PFSK-1 (cell line): ENCODE measurements around the gene RAG1.

Experiments used
- FOXP2 ChIP-seq: optimal IDR thresholded peaks from 2 replicates; pipeline ENCODE3; 2011; ENCODE audit warnings: borderline replicate concordance, control low read depth, inconsistent platforms; ENCODE audit not compliant: insufficient read depth; ENCODE audit errors: extremely low read length, extremely low read depth
- POLR2AphosphoS5 ChIP-seq: IDR thresholded peaks from 2 replicates; pipeline ENCODE4 v1.6.1; 2012; ENCODE audit warnings: low read depth, mild to moderate bottlenecking, control low read depth, low read length, moderate library complexity
- REST ChIP-seq, 2 experiments: IDR thresholded peaks; 2 replicates each; pipeline versions ENCODE4 v1.6.1 to v1.8.0; 2011 to 2012; ENCODE audit warnings: low read depth in 2 of 2, low read length in 2 of 2, control low read depth in 1 of 2, inconsistent platforms in 1 of 2, mild to moderate bottlenecking in 1 of 2, moderate library complexity in 1 of 2; ENCODE audit not compliant: insufficient read depth in 1 of 2
- SIN3A ChIP-seq: IDR thresholded peaks from 2 replicates; pipeline ENCODE4 v1.6.1; 2012; ENCODE audit warnings: mild to moderate bottlenecking, low read length, moderate library complexity, borderline replicate concordance; ENCODE audit not compliant: insufficient read depth
- TAF1 ChIP-seq: IDR thresholded peaks from 2 replicates; pipeline ENCODE4 v1.6.1; 2012; ENCODE audit warnings: low read length, control low read depth, borderline replicate concordance; ENCODE audit not compliant: insufficient read depth

The RAG1 gene

GRCh38 chr11:36596880-36597279, 29.1 kb downstream of the RAG1 start:
- no peak for TF ChIP-seq SIN3A
- no peak for TF ChIP-seq REST (IDR thresholded peaks at IDR 0.05; ENCODE audit: insufficient read depth in 1 of 2, low read depth in 2 of 2, low read length in 2 of 2)
- no peak for TF ChIP-seq POLR2AphosphoS5
- TF ChIP-seq FOXP2, result no peak

GRCh38 chr11:36598051-36598450, 30.2 kb downstream of the RAG1 start, which contains the start of gene RAG2:
RAG2 (minus strand) TSS chr11:36598236; CDS start chr11:36594168, 4,068 bp downstream.
- TF ChIP-seq TAF1 (no peak), POLR2AphosphoS5 (no peak), SIN3A (no peak), REST (IDR thresholded peaks at IDR 0.05; ENCODE audit: insufficient read depth in 1 of 2, low read depth in 2 of 2, low read length in 2 of 2) (no peak), FOXP2 (no peak)

- no peak for TF ChIP-seq SIN3A
- TF ChIP-seq TAF1, result no peak
- no peak for TF ChIP-seq REST (IDR thresholded peaks at IDR 0.05; ENCODE audit: insufficient read depth in 1 of 2, low read depth in 2 of 2, low read length in 2 of 2)
- no peak for TF ChIP-seq FOXP2
- no peak for TF ChIP-seq POLR2AphosphoS5
Observed at GRCh38 chr11:36600180-36600579, 32.4 kb downstream of the RAG1 start.

- TF ChIP-seq REST (IDR thresholded peaks at IDR 0.05; ENCODE audit: insufficient read depth in 1 of 2, low read depth in 2 of 2, low read length in 2 of 2) (no peak), FOXP2 (no peak), SIN3A (no peak), POLR2AphosphoS5 (no peak), TAF1 (no peak)
Observed at GRCh38 chr11:36601155-36601554, 33.3 kb downstream of the RAG1 start.

GRCh38 chr11:36602135-36602534, 34.3 kb downstream of the RAG1 start:
- no peak for TF ChIP-seq TAF1
- TF ChIP-seq FOXP2, result no peak
- TF ChIP-seq POLR2AphosphoS5, result no peak
- TF ChIP-seq REST (IDR thresholded peaks at IDR 0.05; ENCODE audit: insufficient read depth in 1 of 2, low read depth in 2 of 2, low read length in 2 of 2), result no peak
- TF ChIP-seq SIN3A, result no peak
